ENCODE data around the gene AARS1.

DNA sequence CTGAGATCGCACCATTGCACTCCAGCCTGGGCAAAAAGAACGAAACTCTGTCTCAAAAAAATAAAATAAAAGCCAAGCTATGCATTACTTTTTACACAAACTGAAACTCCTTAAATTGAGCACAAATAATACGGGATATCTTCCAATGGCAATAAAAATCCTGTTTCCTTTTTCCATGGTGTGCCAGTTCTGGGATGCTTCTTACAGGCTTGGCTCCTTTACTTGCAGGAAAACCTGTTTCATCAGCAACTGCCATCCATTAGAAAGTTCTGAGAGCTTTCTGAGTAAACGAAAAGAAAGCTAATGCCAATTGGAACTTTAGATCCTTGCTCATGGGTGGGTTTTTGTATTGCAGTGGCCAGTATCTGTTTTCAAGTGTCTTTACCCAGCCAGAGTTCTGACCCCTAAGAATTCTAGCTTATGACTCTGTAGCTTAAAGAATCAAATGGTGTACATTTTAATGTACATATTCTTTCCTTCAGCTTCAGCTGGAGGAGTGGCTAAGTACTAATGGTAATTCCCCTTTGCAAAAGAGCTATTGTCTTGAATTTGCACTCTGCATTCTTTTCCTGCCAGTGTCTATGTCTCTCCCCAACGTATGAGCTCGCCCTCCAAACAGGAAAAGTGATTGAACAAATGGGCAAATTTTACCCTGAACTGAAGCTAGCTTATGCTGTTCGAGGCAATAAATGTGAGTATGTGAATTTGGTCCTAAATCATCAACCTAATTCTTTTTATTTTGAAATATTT lies 35.9 kb upstream of the AARS1 start:
- TF ChIP-seq, protein P1, sequence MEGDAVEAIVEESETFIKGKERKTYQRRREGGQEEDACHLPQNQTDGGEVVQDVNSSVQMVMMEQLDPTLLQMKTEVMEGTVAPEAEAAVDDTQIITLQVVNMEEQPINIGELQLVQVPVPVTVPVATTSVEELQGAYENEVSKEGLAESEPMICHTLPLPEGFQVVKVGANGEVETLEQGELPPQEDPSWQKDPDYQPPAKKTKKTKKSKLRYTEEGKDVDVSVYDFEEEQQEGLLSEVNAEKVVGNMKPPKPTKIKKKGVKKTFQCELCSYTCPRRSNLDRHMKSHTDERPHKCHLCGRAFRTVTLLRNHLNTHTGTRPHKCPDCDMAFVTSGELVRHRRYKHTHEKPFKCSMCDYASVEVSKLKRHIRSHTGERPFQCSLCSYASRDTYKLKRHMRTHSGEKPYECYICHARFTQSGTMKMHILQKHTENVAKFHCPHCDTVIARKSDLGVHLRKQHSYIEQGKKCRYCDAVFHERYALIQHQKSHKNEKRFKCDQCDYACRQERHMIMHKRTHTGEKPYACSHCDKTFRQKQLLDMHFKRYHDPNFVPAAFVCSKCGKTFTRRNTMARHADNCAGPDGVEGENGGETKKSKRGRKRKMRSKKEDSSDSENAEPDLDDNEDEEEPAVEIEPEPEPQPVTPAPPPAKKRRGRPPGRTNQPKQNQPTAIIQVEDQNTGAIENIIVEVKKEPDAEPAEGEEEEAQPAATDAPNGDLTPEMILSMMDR (IDR thresholded peaks at IDR 0.05), result no peak
- TF ChIP-seq POLR2A (IDR thresholded peaks at IDR 0.05), result no peak
